Fibroblast of skin of right biceps (primary cell): Measurements from ENCODE around the gene PRRG4.
A peak's percentile ranks its signal among the peaks of the same experiment; 100 is the strongest.
"Not testable (repeated sequence)": the region's sequence is repeated elsewhere in the genome, so short reads cannot be mapped to it uniquely, and the experiment has no call there.

Experiments
- DNase-seq: peaks from one replicate; pipeline ENCODE4 v3.0.0-alpha.2; 2013

PRRG4 gene

DNA sequence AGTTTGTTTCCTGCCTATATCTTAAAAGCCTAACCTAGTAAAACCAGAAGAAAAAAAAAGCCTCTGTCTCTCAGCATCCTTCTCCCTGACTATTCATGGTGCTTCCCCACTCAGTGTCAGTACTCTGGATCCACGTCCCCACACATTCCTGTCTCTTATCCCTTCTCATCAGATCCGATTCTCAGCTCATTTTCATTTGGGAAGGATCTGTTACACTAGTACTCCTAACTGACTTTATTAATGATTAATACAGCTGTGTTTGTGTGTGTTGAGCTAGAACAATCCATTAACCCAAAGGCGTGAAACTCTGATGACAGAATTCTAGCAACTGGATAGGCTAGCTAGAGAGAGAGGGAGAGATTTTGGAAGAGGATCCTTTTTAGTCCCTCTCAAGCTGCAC is 1.5 kb downstream of the PRRG4 start:
- DNase-seq, result no peak

DNA sequence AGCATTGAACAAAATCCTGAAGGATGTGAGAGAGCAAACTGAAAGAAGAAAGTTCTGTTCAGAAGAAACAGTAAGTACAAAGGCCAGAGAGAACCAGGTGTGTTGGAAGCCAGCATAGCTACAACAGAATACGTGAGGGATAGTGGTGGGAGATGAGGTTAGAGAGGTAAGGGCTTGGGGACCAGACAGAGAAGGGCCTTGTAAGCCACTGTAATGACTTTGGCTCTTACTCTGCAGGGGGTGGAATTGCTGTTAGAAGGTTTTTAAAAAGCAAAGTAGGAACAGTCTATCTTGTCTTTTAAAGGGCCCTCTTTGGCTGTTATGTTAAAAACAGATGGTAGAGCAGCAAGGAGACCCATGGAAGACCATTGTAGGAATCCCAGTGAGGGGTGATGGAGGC is 4.2 kb downstream of the PRRG4 start:
- no peak for DNase-seq

DNA sequence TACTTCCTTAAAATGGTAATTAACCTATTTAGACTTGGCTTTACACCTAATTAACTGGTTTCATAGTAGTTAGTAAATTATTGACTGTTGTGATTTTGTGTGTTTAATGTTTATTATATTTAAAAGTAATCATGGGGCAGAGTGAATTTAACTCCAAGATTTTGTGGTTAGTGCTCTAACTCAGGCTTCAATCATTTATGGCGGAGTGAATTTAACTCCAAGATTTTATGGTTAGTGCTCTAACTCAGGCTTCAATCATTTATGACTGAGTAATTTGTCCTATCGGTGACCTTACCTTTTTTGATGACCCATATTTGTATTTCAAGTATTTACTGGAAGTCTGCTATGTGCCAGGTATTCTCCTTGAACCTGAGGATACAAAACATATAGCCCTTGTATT is 7.2 kb downstream of the PRRG4 start:
- no peak for DNase-seq

DNA sequence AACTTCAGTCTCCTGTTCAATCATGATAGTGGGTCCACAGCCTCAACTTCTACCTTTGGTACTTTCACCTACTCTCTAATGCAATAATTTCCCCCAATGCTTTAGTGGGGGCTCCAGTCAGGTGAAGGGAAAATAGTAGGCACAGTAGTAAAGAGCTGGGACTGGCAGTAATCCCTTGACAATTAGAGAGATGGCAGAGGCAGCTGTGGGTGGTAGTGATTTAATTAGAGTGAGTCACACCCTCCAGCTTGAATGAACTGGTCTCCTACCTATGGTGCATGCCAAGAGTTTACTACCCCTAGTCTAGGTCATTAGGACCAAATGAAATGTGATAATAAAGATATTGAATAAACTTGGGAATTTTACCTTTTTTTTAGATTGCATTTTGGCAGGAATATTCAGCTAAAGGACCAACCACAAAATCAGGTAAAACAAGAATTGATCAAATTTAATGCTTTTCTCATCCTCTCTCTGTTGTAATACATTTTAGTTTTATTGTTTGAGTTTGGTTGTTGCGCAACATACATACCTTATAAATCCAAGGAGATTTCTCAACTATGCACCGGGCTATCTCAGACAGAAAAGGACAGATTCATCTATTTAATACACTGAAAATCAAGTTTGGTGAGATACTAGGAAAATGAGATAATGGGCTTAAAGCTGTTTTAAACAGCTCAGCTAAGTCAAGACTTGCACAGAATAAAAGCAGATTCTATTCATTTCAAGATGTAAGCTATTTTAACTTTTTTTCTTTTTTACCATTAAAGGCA is 9.0 kb downstream of the PRRG4 start:
- no peak for DNase-seq

DNA sequence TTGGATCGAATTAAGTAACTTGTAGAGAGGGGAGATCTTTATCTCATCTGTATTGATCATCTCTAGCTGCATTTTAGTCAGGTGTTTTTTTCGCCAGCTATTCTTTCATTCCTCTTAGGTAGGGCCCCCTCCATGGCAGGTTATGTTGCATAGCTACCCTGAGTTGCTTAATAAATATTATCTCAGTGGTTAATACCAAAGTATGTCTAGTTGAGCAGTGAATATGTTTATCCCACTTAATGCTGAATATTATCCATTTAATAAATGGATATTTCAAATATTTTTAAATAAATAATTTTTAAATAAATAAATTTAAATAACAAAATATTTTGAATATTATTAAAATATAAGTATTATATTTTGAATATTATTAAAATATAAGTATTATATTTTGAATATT is 9.6 kb downstream of the PRRG4 start:
- no peak for DNase-seq

DNA sequence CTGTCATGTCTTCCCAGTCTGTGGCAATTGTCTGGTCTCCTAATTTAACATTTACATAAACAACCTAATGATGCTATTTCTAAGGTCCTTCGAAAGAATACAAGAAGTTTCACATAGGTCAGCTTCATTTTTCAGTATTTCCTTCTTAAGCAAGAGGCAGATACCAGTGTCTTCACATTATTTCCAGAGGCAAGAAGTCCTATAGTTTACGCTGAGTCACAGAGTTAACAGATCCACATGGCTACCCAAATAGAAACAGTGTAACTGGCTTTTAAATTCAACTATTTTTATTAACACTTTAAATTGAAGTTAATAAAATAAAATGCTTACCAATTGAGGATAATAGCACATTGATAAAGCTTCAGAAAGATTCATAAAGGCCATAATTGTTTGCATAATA is 10.9 kb downstream of the PRRG4 start:
- no peak for DNase-seq

DNA sequence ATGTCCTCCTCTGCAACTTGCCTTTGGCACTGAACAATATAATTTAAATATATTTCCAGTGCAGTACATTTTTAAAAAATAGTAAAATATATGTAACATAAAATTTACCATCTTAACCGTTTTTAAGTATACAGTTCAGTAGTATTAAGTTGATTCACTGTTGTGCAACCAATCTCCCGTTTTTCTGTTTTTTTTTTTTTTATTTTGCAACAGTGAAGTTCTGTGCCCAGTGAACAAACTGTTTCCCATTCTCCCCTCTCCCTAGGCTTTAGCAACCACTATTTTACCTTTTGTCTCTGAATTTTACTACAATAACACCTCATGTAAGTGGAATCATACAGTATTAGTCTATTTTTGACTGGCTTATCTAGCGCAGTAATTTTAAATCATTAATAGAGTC is 13.8 kb downstream of the PRRG4 start:
- DNase-seq, result no peak

DNA sequence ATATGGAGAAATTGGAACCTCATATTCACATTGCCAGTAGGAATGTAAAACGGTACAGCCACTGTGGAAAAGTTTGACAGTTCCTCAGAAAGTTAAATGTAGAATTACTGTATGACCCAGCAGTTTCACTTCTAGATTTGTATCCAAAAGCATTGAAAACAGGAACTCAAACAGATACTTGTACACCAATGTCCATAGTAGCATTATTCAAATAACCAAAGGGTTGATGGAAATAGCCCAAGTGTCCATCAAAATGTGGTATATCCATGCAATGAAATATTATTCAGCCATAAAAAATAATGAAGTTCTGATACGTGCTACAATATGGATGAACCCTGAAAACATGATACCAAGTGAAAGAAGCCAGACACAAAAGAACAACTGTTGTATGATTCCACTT is 17.8 kb downstream of the PRRG4 start:
- DNase-seq, result no peak

DNA sequence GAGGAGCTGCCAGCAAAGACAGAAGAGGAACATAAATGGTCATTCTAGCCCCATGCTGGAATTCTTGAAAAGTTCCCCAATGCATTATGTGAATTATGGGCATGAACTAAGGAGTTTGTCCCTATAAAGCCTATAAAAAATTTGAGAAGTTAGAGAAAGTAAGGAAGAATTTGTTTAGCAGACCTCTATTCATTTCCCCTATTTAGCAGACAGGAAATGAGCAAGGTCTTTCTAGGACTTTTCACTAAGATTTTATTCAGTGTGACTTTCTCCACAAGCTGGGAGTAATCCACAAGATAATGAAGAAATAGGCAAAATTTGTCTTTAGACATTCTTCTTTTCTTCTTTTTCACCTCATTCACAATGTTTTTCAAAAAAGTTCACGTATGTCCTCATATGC is 20.0 kb downstream of the PRRG4 start:
- no peak for DNase-seq

DNA sequence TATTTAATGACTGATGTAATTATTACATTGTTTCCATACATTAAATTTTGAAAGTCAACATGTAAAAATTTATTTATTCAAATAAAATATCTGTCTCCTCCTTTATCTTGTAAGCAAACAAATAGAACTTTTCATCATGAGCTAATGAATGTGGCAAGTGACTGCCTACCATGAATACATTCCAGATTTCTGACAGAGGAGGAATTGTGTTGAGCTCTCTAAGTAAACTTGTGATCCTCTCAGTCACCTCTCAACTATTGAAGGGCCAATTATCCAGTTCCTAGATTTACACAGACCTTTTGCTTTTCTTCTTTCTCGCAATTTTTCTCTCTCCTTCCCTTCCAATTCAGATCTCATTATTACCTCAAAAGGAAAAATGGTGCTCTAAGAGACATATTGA is 21.5 kb downstream of the PRRG4 start:
- DNase-seq, result no peak

DNA sequence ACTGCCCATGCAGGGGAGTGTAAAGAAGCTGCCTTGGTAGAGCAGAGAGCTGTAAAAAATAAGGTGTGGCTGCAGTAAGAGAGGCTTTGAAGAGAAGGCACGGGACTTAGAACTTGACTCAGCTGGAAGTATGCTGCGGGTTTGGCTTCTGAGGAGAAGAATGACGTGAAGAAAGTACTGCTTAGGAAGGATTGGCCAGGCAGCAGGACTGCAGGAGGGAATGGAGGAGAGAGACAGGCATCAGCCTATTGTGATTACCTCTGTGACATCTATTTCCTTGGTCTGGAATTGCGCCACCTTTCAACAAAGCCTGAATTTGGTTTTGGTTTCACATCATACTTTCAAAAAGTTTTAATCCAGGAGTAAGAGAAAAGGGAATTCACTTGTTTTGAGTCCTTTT is 22.5 kb downstream of the PRRG4 start:
- DNase-seq, result peak; percentile 17

DNA sequence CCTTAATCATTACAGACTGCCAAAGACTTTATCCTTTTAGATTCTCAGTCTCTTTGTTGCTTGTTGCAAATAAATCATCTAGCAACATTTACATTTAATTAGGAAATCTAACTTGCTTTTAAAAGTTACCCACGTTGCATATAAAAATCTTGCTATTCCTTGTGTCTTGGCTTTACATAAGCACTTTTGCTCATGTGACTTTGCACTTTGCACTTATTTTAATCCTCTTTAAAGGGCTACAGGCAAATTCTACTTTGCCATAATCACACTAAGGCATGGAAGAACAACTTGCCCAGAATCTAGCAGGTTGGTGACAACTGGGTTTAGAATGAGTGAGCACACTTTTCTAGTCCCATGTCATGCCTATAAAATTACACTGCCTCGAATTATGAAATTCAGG is 25.9 kb downstream of the PRRG4 start:
- no peak for DNase-seq

DNA sequence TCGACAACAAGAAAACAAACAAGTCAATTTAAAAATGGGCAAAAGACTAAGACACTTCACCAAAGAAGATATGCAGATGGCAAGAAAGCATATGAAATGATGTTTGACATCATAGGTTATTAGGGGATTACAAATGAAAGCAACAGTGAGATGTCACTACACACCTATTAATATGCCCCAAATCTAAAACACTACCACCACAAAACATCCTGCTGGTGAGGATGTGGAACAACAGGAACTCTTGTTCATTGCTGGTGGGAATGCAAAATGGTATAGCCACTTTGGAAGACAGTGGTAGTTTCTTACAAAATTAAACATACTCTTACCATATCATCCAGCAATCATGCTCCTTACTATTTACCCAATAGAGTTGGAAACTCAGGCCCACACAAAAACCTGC is 29.0 kb downstream of the PRRG4 start:
- DNase-seq, result no peak

DNA sequence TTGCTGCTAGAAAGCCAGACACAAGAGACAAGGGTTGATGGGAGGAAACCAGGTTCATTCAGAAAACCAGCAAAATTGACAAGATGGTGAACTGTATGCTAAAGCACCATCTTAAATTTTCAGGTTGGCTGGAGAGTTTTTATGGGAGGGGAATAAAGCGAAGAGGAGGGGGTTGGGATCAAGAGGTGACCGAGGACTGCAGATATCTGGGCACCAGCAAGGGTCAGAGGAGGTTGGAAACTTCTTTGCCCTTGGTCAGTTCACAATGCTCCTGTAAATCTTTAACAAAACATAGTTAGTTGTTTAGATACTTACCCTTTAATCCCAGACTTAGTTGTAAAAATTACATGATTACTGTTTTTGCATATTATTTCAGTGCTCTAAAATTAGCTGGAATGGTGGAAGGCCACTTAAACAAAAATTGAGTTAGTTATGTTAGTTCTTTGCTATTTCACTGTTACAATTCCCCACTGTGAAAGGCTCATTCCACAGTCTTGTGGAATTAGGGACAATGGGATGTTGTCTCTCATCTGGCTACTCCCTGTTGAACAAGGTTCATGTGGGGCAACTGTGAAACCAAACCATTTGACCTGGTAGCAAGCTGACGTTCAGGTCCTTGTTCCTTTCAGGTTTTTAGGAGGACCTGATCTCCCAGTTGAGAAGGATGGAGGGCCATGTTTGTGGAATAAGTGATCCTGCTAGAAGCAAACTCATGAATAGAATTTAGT is 32.3 kb downstream of the PRRG4 start:
- DNase-seq, result no peak

DNA sequence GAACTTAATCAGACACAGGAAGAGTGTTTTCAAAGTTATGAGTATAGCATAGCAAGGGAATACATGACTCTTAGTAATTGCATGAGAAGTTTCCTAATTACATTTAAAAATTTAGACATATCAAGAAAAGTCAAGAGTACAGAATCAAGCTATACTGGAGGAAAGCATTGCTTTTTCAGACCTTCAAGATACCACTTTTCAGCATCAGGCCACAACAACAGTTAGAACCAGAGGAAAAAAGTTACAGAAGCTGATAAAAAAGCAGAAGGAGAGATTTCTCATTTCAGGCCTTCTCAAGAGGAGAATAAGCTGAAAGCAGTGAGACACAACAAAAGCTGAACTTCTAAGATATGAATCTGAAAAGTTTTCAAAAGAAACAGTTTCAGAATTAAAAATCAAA is 34.8 kb downstream of the PRRG4 start:
- no peak for DNase-seq

DNA sequence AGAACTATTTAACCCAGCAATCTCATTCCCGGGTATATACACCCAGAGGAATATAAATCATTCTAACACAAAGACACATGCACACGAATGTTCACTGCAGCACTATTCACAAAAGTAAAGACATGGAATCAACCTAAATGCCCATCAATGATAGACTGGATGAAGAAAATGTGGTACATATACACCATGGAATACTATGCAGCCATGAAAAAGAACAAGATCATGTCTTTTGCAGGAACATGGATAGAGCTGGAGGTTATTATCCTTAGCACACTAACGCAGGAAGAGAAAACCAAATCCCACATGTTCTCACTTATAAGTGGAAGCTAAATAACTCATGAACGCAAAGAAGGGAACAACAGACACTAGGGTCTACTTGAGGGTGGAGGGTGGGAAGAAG is 39.0 kb downstream of the PRRG4 start:
- DNase-seq, result not testable (repeated sequence)

DNA sequence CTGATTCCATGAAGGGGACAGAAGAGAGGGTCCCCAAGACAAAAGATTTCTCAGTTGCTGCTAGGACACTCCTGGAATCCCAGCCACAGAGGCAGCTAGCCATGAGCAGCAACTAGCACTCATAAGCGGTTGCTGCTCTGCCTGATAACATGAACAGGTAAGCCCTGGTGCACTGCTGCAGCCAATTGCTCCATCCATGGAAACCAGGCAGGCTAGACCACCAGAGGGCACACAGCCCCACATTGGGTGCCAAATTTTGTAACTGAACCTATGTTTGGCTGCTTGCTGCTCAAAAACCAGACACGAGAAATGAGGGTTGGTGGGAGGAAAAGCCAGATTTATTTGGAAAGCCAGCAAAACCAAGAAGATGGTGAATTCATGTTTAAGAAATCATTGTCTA is 40.9 kb downstream of the PRRG4 start:
- no peak for DNase-seq

DNA sequence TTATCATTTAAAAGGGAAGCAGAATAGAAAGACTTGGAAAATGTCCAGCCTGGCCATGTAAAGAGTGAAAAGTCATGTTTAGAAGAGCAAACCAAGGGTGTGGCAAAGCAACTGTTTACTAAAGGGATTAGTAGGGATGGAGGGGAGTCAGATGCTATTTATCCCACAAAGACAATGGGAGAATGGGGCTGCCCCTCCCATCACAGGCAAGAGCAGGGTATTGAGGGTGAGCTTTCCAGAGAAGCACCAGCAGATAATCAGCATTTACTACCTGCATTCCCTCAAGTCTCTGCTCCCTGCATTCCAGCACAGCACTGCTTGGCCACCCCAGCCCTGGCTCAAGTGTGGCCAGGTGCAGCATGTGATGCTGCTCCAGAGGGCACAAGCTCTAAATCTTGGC is 44.4 kb downstream of the PRRG4 start:
- DNase-seq, result no peak

DNA sequence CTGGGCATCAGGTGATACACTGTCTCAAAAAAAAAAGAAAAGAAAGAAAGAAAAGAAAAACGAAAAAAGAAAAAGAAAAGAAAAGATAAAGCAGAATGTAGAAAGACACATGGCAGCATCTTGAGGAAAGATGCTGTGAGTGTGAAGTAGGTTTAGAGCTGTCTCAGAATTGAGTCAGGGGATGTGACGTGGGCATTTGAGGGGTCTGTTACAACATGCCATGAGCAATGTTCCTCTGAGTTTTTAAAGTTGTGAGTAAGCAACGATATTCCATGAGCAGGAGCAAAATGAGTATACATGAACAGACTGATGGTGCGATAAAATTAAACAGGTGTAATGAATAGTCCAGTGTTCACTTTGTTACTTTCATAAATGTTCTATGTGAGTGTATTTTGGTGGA is 51.6 kb downstream of the PRRG4 start:
- DNase-seq, result no peak

DNA sequence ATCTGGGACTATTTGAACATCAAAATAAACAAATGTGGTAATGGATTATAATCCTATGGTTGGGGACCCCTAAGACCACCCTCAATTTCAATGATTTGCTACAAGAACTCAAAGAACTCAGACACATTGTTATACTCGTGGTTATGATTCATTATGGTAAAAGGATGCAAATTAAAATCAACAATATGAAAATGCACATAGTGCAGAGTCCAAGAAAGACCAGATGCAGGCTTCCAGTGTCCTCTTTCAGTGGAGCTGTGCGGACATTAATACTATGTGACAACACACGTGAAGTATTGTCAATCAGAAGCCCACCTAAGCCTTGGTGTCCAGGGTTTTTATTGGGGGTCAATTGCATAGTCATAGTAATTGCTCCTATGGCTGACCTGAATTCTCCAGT is 53.7 kb downstream of the PRRG4 start:
- no peak for DNase-seq

DNA sequence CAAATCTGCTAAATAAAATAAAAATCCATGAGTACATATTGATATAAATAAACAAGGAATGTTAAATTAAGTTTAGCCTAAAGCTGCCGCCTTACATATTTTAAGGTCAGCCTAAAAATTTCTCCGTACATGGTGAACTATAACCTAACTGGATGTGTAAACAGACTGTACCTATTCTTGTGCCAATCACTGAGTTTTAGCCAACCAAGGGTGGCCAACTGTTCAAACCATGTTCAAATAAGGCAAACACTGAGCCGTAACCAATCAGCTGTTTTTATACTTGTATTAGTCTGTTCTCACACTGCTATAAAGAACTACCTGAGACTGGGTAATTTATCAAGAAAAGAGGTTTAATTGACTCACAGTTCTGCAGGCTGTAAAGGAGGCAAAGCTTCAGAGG is 54.3 kb downstream of the PRRG4 start:
- no peak for DNase-seq

DNA sequence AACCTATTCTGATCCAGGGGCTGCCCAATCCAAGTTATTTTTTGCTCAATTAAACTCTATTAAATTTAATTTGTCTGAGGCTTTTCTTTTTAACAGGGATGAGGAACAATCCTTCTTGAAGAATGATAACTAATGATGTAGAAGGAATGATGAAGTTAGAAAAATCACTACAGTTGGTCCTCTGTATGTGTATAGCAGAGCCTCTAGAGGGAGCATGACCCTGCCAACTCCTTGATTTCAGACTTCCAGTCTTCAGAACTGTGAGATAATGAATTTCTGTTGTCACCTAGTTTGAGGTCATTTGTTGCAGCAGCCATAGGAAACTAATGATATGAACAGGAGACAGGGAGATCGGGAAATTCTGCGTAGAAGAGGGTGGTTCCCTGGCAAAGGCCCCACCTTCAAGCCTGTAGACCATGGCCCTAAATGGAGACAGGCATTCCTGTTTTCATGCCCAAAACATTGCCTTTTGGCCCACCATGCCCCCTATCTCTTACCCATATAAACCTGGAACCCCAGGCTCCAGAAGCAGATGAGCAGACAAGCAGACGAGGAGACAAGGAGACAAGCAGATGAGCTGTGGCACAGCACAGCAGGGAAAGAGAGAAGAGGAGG is 55.1 kb downstream of the PRRG4 start:
- peak; percentile 9 for DNase-seq

DNA sequence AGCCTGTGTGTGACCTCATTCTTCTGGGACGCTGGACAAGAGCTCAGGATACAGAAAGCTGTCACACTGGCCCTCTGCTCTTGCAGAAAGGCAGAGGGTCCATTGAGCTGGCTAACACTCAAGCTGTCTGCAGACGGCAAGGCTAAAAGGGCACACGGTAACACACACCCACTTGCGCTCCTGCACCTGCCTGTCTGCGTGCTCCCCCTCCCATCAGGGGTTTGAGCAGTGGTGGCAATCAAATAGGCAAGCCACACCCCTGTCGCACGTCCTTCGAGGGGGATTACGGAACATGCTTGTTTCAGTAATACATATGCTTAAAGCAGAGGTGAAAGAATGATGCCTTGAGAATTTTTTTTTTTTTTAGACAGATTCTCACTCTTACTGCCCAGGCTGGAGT is 55.8 kb downstream of the PRRG4 start:
- DNase-seq, result no peak

DNA sequence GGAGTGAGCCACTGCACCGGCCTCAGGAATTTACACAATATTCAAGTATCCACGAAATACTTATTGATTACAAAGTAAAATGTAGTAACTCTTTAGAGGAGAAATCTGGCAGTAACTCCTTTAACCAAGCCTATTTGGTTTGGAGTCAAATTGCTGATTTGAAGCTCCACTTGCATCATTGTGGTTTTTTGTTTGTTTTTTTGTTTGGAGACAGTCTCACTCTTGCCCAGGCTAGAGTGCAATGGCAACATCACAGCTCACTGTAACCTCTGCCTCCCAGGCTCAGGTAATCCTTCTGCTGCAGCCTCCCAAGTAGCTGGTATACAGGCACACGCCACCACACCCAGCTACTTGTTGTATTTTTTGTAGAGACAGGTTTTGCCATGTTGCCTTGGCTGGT is 56.5 kb downstream of the PRRG4 start:
- no peak for DNase-seq
